ENCODE data around the gene DUSP15. TPM values are rescaled to one million over a fixed set of nuclear protein-coding genes. Genes with fewer than 3 reads are reported as not detected.
A peak's percentile ranks its signal among the peaks of the same experiment; 100 is the strongest.

DUSP15 gene
- total RNA-seq, 2 experiments from 2014 or later = not detected

DNA sequence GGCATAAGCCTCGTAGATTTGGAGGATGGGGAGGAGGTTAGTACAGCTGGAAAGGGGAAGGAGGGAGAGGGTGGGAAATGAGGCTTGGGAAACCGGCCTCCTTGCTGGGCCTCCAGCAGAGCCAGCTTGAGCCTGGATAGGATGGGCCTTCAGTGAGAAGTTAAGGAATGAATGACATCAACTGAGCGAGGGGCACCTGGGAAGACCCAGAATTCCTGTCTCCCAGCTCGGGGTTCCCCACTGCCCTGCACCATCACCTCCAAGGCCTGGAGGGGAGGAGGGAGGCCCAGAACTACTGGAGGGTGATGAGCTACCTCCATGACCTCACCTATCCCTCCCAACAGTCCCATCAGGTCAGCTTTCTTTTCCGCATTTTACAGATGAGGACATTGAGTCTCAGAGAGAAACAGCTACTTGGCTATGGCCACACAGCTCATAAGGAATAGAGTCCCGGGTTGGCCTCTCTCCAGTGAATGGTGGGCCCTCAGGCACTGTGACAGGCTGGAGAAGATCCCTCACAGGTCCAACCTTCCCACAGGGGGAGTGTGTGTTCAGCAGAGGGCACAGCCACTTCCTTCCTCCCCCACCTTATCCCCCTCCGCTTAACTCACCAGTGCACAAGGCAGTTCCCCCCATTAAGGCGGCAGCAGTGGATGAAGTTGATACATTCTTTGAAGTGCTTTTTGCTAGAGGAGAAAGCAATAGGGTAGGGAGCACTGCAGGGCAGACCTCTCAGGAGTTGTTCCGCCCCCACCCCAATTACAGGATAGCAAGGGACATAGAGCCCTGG, 6.8 kb downstream of the DUSP15 start:
- H3K27me3 Mint-ChIP-seq (ENCODE audit: low read depth) = peaks cover 30% of the 10 kb centered on the region
- CTCF ChIA-PET = interaction anchor here (2.5 to 4.5 kb wide), 2 partner anchors 11 to 88 kb away, joined by 11 to 17 read pairs; partner anchors contain the start of gene PDRG1
- H3K4me1 Mint-ChIP-seq (ENCODE audit: low read depth) = peaks cover 14% of the 10 kb centered on the region
- POLR2A ChIA-PET = no interaction called here
- DNase-seq = no peak
- no peak overlapping the region for H3K27ac Mint-ChIP-seq
- no peaks in the 10 kb centered on the region for H3K36me3 Mint-ChIP-seq (ENCODE audit: low read depth)
- no peak overlapping the region for H3K4me3 Mint-ChIP-seq
- H3K9me3 Mint-ChIP-seq (ENCODE audit: insufficient read depth) = no peaks in the 10 kb centered on the region
- ATAC-seq = no peak

DNA sequence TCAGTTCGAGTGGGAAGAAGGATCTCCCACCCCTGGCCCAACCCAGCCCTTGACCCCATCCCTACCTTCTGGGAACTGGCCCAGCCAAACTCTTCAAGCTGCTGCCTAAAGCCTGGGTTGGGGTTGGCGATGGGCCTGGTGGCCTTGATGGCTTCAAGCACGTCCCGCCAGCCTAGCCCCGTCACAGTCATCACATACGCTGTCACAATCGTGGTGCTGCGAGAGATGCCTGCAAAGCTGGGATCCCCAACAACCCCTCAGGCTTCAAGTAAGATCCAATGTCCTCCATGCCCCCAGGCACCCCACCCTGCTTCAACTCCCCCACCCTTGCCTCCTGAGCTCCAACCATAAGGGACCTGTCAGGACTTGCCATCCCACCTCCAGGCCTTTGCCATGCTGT, 7.8 kb downstream of the DUSP15 start:
- no peak for DNase-seq
- Mint-ChIP-seq H3K27me3 (ENCODE audit: low read depth) (peaks cover 29% of the 10 kb centered on the region), H3K36me3 (ENCODE audit: low read depth) (no peaks in the 10 kb centered on the region), H3K27ac (no peak overlapping the region), H3K9me3 (ENCODE audit: insufficient read depth) (no peaks in the 10 kb centered on the region), H3K4me1 (ENCODE audit: low read depth) (peaks cover 22% of the 10 kb centered on the region), H3K4me3 (no peak overlapping the region)
- ChIA-PET POLR2A (no interaction called here), CTCF (interaction anchor here (0.7 to 4.5 kb wide), 3 partner anchors 9 to 89 kb away, joined by 3 to 17 read pairs (median 11); partner anchors contain the start of gene PDRG1)
- ATAC-seq = no peak

DNA sequence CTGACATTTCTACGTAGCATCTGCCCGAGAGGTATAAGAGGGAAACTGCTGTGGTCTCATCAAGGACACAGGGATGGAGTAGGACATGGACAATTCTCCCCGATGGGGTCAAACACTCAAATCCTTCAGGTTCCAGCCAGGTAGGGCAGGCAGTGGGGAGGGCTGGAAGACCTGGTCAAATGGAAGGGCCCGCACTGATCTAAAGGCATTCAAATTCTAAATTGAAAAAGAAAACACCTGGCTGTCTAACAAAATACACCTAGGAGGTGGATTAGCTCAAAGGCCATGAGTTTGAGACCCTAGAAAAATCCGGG, 8.2 kb downstream of the DUSP15 start:
- H3K4me3 Mint-ChIP-seq = peak overlapping the region; percentile 21
- no peaks in the 10 kb centered on the region for H3K36me3 Mint-ChIP-seq (ENCODE audit: low read depth)
- ChIA-PET POLR2A (no interaction called here), CTCF (interaction anchor here (0.7 to 4.5 kb wide), 4 partner anchors 9 to 156 kb away, joined by 3 to 17 read pairs (median 7); partner anchors contain the start of gene PDRG1)
- H3K4me1 Mint-ChIP-seq (ENCODE audit: low read depth) = peaks cover 23% of the 10 kb centered on the region
- DNase-seq (no peak), ATAC-seq (no peak)
- H3K9me3 Mint-ChIP-seq (ENCODE audit: insufficient read depth) = no peaks in the 10 kb centered on the region
- no peak overlapping the region for H3K27ac Mint-ChIP-seq
- H3K27me3 Mint-ChIP-seq (ENCODE audit: low read depth) = peaks cover 30% of the 10 kb centered on the region

GRCh38 chr20:31861385-31862156, 8.8 kb downstream of the DUSP15 start:
- H3K27ac Mint-ChIP-seq = no peak overlapping the region
- peak overlapping the region; percentile 21 for H3K4me3 Mint-ChIP-seq
- DNase-seq = peak; percentile 82
- H3K9me3 Mint-ChIP-seq (ENCODE audit: insufficient read depth) = no peaks in the 10 kb centered on the region
- H3K36me3 Mint-ChIP-seq (ENCODE audit: low read depth) = no peaks in the 10 kb centered on the region
- ChIA-PET CTCF (interaction anchor here (0.7 to 4.5 kb wide), 3 partner anchors 9 to 156 kb away, joined by 3 to 17 read pairs (median 11); partner anchors contain the start of gene PDRG1), POLR2A (no interaction called here)
- peak; percentile 93 for ATAC-seq
- H3K4me1 Mint-ChIP-seq (ENCODE audit: low read depth) = peaks cover 23% of the 10 kb centered on the region
- H3K27me3 Mint-ChIP-seq (ENCODE audit: low read depth) = peaks cover 28% of the 10 kb centered on the region

- CTCF ChIA-PET = interaction anchor here (1.5 to 4.5 kb wide), 3 partner anchors 9 to 91 kb away, joined by 5 to 17 read pairs (median 11); partner anchors contain the start of gene PDRG1
- DNase-seq (no peak), ATAC-seq (no peak)
- H3K27me3 Mint-ChIP-seq (ENCODE audit: low read depth) = peaks cover 28% of the 10 kb centered on the region
- H3K4me3 Mint-ChIP-seq = peak overlapping the region; percentile 26
- H3K36me3 Mint-ChIP-seq (ENCODE audit: low read depth) = no peaks in the 10 kb centered on the region
- H3K9me3 Mint-ChIP-seq (ENCODE audit: insufficient read depth) = no peaks in the 10 kb centered on the region
- POLR2A ChIA-PET = no interaction called here
- H3K4me1 Mint-ChIP-seq (ENCODE audit: low read depth) = peaks cover 23% of the 10 kb centered on the region
- H3K27ac Mint-ChIP-seq = no peak overlapping the region
These were observed 9.3 kb downstream of the DUSP15 start for GRCh38 chr20:31861135-31861384.

DNA sequence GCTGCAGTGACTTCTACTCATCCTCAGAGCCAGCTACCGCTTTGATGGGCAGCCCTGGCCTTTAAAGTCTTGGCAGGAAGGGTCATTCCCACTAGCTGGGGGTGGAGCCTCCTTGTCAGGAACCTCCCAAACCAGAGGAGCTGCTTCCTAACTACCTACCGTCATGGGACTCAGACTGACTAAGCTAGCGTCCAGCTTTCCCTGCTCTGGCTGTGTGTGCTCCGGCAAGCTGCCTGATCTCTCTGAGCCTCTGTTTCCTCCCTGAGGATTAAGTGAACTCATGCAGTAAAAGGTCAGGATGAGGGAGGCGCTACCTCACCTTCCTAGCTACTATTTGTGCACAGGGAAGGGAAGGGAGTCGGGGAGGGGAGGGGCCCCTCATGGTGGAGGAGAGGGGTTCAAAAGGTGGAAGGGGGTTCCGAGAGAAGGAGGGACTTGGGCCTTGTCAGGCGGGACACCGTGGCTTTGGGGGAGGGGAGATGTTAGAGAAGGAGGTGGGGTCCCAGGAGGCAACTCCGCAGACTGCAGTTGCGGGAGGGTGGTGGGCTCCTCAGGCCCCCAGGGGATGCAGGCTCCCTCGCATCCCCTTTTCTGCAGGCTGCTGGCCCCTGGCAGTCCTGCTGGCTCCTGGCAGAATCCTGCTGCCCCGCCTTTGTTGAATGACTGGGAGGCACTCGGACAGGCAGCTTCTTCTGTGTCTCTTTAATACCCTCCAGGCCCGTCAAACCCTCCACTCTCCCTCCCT, 9.8 kb downstream of the DUSP15 start:
- CTCF ChIA-PET = interaction anchor here (0.9 to 4.5 kb wide), 7 partner anchors 8 to 171 kb away, joined by 3 to 17 read pairs (median 4); partner anchors contain the start of gene PDRG1
- H3K4me3 Mint-ChIP-seq = peak overlapping the region; percentile 26
- POLR2A ChIA-PET = interaction anchor here (1.0 kb wide), 1 partner anchor 13 kb away, joined by 3 read pairs; no protein-coding TSS in a partner anchor
- DNase-seq (no peak), ATAC-seq (no peak)
- H3K9me3 Mint-ChIP-seq (ENCODE audit: insufficient read depth) = no peaks in the 10 kb centered on the region
- H3K4me1 Mint-ChIP-seq (ENCODE audit: low read depth) = peaks cover 23% of the 10 kb centered on the region
- no peak overlapping the region for H3K27ac Mint-ChIP-seq
- no peaks in the 10 kb centered on the region for H3K36me3 Mint-ChIP-seq (ENCODE audit: low read depth)
- peaks cover 28% of the 10 kb centered on the region for H3K27me3 Mint-ChIP-seq (ENCODE audit: low read depth)

- Mint-ChIP-seq H3K36me3 (ENCODE audit: low read depth) (no peaks in the 10 kb centered on the region), H3K4me3 (no peak overlapping the region), H3K27me3 (ENCODE audit: low read depth) (peaks cover 28% of the 10 kb centered on the region), H3K27ac (no peak overlapping the region), H3K9me3 (ENCODE audit: insufficient read depth) (no peaks in the 10 kb centered on the region), H3K4me1 (ENCODE audit: low read depth) (peaks cover 23% of the 10 kb centered on the region)
- no peak for ATAC-seq
- CTCF ChIA-PET = interaction anchor here (0.9 to 4.5 kb wide), 8 partner anchors 8 to 172 kb away, joined by 3 to 17 read pairs (median 4); partner anchors contain the start of gene PDRG1
- POLR2A ChIA-PET = interaction anchor here (1.0 kb wide), 1 partner anchor 14 kb away, joined by 3 read pairs; no protein-coding TSS in a partner anchor
- DNase-seq = no peak
These were observed 10.3 kb downstream of the DUSP15 start for GRCh38 chr20:31859998-31860380.

- DNase-seq = no peak
- ChIA-PET POLR2A (interaction anchor here (1.0 to 1.5 kb wide), 2 partner anchors 14 to 92 kb away, joined by 3 read pairs; partner anchors contain the start of gene PDRG1), CTCF (interaction anchor here (0.9 to 2.5 kb wide), 8 partner anchors 12 to 173 kb away, joined by 3 to 14 read pairs (median 4); partner anchors contain the start of gene PDRG1)
- Mint-ChIP-seq H3K9me3 (ENCODE audit: insufficient read depth) (no peaks in the 10 kb centered on the region), H3K4me3 (no peak overlapping the region), H3K4me1 (ENCODE audit: low read depth) (peaks cover 23% of the 10 kb centered on the region), H3K27ac (no peak overlapping the region), H3K27me3 (ENCODE audit: low read depth) (peaks cover 28% of the 10 kb centered on the region), H3K36me3 (ENCODE audit: low read depth) (no peaks in the 10 kb centered on the region)
- no peak for ATAC-seq
These were observed 10.9 kb downstream of the DUSP15 start for GRCh38 chr20:31859266-31859997.

GRCh38 chr20:31858760-31859083, 11.6 kb downstream of the DUSP15 start:
- Mint-ChIP-seq H3K9me3 (ENCODE audit: insufficient read depth) (no peaks in the 10 kb centered on the region), H3K4me3 (peak overlapping the region; percentile 9), H3K36me3 (ENCODE audit: low read depth) (no peaks in the 10 kb centered on the region), H3K27ac (no peak overlapping the region), H3K27me3 (ENCODE audit: low read depth) (peaks cover 28% of the 10 kb centered on the region), H3K4me1 (ENCODE audit: low read depth) (peaks cover 23% of the 10 kb centered on the region)
- DNase-seq = no peak
- ChIA-PET CTCF (interaction anchor here (1.1 to 2.5 kb wide), 3 partner anchors 12 to 93 kb away, joined by 4 to 14 read pairs (median 8); partner anchors contain the start of gene PDRG1), POLR2A (interaction anchor here (1.5 kb wide), 1 partner anchor 93 kb away, joined by 3 read pairs; the partner anchor contains the start of gene PDRG1)
- ATAC-seq = no peak

DNA sequence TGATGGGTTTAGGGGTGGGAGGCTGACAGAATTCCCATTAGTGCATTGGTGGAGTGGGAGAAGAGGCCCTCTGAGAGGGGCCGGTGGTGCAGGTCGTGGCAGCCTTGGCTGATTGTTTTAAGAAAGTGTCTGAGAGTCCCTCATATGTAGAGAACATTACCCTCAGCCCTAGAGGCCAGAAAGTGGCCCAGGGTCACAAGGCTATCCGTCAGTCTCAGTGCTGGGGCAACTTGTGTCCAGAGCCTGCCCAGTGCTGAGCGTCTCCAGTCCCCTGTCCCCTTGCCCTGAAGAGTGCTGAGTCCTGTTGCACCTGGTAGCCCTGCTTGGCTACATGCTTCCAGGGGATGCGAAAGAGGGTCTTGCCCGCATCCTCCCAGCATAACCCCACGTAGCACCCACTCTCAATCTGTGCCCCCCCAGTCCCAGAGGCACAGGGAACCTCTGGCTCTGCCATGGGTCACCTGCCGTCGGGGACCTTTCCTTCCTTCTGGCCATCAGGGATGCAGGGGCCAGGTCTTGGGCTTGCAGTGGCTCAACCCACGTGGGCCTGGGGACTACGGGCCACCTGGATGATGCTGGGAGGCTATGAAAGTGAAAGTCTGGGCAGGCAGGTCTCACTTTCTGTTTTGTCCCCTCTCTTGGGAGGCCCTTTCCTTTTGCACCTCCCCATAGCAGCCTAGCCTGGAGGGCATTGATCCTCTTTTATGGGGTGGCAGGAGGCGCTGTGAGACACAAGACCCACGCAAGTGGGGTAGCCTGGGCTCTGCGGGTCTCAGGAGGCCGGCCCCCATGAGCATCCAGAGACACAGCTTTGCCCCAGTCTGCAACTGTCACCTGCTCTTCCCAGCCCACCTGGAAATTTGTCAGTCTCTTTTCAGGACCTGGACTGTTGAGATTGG, 12.2 kb downstream of the DUSP15 start:
- no peaks in the 10 kb centered on the region for H3K9me3 Mint-ChIP-seq (ENCODE audit: insufficient read depth)
- ATAC-seq (peak; percentile 59), DNase-seq (peak; percentile 58)
- no peaks in the 10 kb centered on the region for H3K36me3 Mint-ChIP-seq (ENCODE audit: low read depth)
- no peak overlapping the region for H3K27ac Mint-ChIP-seq
- ChIA-PET POLR2A (interaction anchor here (1.5 kb wide), 1 partner anchor 93 kb away, joined by 3 read pairs; the partner anchor contains the start of gene PDRG1), CTCF (interaction anchor here (1.1 to 2.5 kb wide), 2 partner anchors 11 to 94 kb away, joined by 8 to 14 read pairs; partner anchors contain the start of gene PDRG1)
- peaks cover 28% of the 10 kb centered on the region for H3K27me3 Mint-ChIP-seq (ENCODE audit: low read depth)
- H3K4me1 Mint-ChIP-seq (ENCODE audit: low read depth) = peaks cover 23% of the 10 kb centered on the region
- H3K4me3 Mint-ChIP-seq = peak overlapping the region; percentile 9

Measured in activated CD8-positive, alpha-beta T cell treated with anti-CD3 and anti-CD28 coated beads, Interleukin-2, amount 10 ng/mL, durations not matched to agents 7 days and 5 days (primary cell).